A673 (cell line): ENCODE data around the gene PDIK1L.

Source experiments
- EZH2 ChIP-seq: fragments of 200-600 bp; sonication (generic); IDR thresholded peaks from 2 replicates; pipeline ENCODE4 v1.6.1; 2017; ENCODE audit warnings: borderline replicate concordance, low read depth, mild to moderate bottlenecking, mixed read lengths, antibody characterized with exemption, low read length; ENCODE audit not compliant: poor library complexity, severe bottlenecking
- TF ChIP-seq, protein P1 (sequence below): fragments of 300-800, 200-600 bp; sonication (generic); conservative IDR thresholded peaks from 2 replicates; pipeline ENCODE4 v1.5.1; 2017; ENCODE audit warnings: low read depth, mild to moderate bottlenecking, antibody characterized with exemption, low read length, moderate library complexity, mixed read lengths

DNA sequence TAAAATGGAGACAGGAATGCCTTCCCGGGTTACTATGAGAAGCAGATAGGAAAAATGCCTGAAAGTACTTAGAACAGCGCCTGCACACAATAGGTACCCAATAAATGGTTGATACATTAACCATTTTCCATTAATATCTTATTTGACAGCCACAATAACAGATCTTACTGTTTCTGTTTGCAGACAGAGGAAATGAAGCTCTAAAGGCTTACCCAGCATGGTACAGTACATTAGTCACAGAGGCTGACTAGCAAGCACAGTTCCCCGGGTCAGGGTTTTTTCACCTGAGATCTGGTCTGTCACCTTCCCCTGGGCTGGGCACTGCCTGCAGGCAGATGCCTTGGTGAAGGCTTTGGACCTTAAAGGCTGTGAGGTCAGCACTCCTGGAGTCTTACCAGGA, 47.1 kb upstream of the PDIK1L start:
- TF ChIP-seq, protein P1, sequence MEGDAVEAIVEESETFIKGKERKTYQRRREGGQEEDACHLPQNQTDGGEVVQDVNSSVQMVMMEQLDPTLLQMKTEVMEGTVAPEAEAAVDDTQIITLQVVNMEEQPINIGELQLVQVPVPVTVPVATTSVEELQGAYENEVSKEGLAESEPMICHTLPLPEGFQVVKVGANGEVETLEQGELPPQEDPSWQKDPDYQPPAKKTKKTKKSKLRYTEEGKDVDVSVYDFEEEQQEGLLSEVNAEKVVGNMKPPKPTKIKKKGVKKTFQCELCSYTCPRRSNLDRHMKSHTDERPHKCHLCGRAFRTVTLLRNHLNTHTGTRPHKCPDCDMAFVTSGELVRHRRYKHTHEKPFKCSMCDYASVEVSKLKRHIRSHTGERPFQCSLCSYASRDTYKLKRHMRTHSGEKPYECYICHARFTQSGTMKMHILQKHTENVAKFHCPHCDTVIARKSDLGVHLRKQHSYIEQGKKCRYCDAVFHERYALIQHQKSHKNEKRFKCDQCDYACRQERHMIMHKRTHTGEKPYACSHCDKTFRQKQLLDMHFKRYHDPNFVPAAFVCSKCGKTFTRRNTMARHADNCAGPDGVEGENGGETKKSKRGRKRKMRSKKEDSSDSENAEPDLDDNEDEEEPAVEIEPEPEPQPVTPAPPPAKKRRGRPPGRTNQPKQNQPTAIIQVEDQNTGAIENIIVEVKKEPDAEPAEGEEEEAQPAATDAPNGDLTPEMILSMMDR, result no peak
- TF ChIP-seq EZH2, result no peak
